Brain microvascular endothelial cell (primary cell): ENCODE data around the gene CPTP.

Source experiments
- DNase-seq: peaks from one replicate; pipeline ENCODE4 v3.0.0-alpha.2; 2020
- H3K27ac ChIP-seq: fragments of 250-450 bp; sonication (Bioruptor Pico); 2 replicates; pipeline ENCODE4 v1.5.1; 2020; ENCODE audit warnings: mild to moderate bottlenecking, moderate library complexity
- H3K27me3 ChIP-seq: fragments of 250-450 bp; sonication (Bioruptor Pico); replicated peaks from 2 replicates; pipeline ENCODE4 v1.5.1; 2020; ENCODE audit warnings: mild to moderate bottlenecking
- H3K36me3 ChIP-seq: fragments of 250-450 bp; sonication (Bioruptor Pico); replicated peaks from 2 replicates; pipeline ENCODE4 v1.5.1; 2020; ENCODE audit warnings: mild to moderate bottlenecking
- H3K4me3 ChIP-seq: 2 replicates; pipeline ENCODE4 v1.5.1; 2011; ENCODE audit warnings: low read depth, mild to moderate bottlenecking, control low read depth, low read length, moderate library complexity
- in situ Hi-C: cut with HindIII; loops from 2 replicates; pipeline ENCODE4 v1.10.0; 2017; ENCODE audit warnings: low sequenced_read_pairs, low pct_ligation_motif_present
- TF ChIP-seq, protein P1 (sequence below): IDR thresholded peaks from 2 replicates; pipeline ENCODE4 v1.5.1; 2011; ENCODE audit warnings: low read depth, mild to moderate bottlenecking, moderate library complexity, low read length, control low read depth, inconsistent platforms; ENCODE audit errors: missing control alignments

CPTP gene

DNA sequence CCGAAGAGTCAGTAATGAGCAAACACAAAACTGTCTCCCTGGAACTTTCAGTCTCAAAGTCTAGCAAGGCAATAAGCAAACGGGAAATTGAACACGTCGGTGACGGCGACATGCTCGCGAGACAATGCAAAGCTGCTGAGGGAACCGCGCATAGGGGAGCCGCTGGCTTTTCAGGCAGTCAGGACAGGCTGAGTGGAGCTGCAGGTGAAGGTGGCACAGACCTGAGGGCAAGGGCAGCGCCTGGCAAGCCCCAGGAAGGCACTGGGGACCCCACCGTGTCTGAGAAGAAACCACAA lies 5.0 kb upstream of the CPTP start:
- no peak overlapping the region for H3K27ac ChIP-seq
- TF ChIP-seq, protein P1, sequence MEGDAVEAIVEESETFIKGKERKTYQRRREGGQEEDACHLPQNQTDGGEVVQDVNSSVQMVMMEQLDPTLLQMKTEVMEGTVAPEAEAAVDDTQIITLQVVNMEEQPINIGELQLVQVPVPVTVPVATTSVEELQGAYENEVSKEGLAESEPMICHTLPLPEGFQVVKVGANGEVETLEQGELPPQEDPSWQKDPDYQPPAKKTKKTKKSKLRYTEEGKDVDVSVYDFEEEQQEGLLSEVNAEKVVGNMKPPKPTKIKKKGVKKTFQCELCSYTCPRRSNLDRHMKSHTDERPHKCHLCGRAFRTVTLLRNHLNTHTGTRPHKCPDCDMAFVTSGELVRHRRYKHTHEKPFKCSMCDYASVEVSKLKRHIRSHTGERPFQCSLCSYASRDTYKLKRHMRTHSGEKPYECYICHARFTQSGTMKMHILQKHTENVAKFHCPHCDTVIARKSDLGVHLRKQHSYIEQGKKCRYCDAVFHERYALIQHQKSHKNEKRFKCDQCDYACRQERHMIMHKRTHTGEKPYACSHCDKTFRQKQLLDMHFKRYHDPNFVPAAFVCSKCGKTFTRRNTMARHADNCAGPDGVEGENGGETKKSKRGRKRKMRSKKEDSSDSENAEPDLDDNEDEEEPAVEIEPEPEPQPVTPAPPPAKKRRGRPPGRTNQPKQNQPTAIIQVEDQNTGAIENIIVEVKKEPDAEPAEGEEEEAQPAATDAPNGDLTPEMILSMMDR = no peak

DNA sequence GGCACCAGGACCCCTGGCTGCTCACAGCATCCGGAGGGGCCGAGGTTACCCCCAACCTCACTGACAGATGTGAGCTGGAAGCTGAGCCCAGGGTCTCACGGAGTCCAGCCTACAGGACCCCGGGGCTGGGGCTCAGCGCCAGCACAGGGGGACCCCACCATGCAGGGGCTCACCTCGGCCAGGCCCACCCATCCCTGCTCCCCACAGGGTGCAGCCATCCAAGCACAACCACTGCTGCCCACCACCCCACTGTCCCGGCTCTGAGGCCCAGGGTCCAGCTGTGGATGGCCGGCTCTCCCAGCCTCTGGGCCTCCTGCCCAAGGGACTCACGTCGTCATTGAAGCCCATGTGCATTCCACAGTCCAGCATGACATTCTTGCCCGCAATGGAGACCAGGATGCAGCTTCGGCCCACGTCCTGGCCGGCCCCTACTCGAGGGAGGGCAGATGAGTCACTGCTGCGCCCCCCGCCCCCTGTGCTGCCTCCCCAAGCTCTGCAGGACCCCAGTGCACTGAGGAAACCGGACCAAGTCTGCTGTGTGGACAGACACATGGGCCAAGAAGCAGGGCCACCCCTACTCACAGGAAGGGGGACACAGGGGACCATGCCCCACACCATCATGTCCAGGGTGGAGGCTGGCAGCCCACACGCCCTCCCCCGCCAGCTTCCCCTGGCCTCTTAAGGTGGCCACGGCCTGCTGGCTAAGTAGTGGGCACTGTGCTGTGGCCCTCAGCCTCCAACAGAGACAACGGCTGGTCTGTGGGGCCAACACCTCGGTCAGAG lies 3.7 kb upstream of the CPTP start:
- peaks cover 17% of the 10 kb centered on the region for H3K36me3 ChIP-seq

More for the DNA sequence above, 5.0 kb upstream of the CPTP start:
- no peak for DNase-seq
- H3K27me3 ChIP-seq = no peaks in the 10 kb centered on the region
- in situ Hi-C loops = no loop called here
- H3K4me3 ChIP-seq = no peak overlapping the region
- H3K36me3 ChIP-seq = peaks cover 22% of the 10 kb centered on the region

DNA sequence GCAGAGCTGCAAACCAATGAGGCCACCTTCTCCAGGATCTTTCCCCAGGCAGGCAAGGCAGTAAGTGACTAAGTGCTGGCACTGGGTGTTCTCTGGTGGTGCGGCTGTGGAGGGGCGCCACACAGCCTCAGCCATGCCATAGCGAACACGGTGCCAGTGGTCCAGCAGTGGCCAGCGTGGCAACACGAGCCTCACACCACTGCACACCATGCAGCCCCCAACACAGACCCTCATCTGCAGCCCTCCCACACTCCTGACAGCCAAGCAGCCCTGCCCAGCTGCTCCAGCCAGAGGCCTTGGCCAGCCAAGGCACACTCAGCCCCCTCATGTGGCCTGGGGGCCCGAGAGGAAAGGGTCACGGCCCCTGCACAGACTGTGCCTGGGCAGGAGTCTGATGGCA lies 3.1 kb upstream of the CPTP start:
- in situ Hi-C loops = no loop called here
- TF ChIP-seq, protein P1 = no peak
- no peaks in the 10 kb centered on the region for H3K27me3 ChIP-seq
- no peak for DNase-seq
- H3K4me3 ChIP-seq = no peak overlapping the region
- no peak overlapping the region for H3K27ac ChIP-seq
- H3K36me3 ChIP-seq = peaks cover 17% of the 10 kb centered on the region

More for the DNA sequence above, 3.7 kb upstream of the CPTP start:
- no peaks in the 10 kb centered on the region for H3K27me3 ChIP-seq
- TF ChIP-seq, protein P1 = no peak
- no peak for DNase-seq
- no peak overlapping the region for H3K27ac ChIP-seq
- H3K4me3 ChIP-seq = no peak overlapping the region
- in situ Hi-C loops = no loop called here

DNA sequence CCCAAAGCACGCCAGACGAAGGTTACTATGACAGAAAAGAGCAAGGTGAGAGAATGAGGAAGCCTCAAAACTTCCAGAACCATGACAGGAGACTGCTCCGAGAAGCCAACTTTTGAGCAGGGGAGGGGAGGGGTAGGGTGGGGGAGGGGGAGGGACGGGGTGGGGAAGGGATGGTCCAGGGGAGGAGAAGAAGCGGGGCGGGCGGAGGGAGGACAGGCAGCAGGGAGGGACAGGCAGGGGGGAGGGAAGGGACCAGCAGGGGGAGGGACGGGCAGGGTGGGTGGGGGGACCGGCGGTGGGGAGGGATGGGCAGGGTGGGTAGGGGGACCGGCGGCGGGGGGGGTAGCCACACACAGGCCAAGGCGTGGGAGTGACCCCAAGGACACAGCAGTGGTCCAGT lies 2.2 kb upstream of the CPTP start:
- in situ Hi-C loops = no loop called here
- TF ChIP-seq, protein P1 = no peak

DNA sequence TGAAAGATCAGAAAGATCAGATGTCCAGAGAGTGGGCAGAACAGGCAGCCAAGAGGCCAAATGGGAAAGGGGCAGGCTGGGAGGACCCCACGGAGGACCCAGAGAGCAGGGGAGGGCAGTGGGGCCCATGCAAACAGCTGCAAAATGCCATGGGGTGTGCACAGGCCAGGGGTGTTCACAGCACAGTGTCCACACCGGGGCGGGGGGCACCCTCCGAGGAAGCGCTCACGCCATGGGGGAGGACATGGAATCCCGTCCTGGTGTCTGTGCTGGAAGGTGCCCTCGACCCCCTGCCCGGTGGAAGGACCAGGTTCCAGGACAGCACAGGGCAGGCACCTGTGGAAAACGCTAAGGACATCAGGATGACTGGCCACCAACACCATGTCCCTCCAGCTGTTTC lies 1.6 kb upstream of the CPTP start:
- no peak overlapping the region for H3K27ac ChIP-seq
- H3K36me3 ChIP-seq = peaks cover 25% of the 10 kb centered on the region
- TF ChIP-seq, protein P1 = no peak
- H3K4me3 ChIP-seq = no peak overlapping the region
- in situ Hi-C loops = no loop called here
- no peaks in the 10 kb centered on the region for H3K27me3 ChIP-seq
- no peak for DNase-seq

More for the DNA sequence above, 2.2 kb upstream of the CPTP start:
- no peak for DNase-seq
- peaks cover 20% of the 10 kb centered on the region for H3K36me3 ChIP-seq
- H3K27me3 ChIP-seq = no peaks in the 10 kb centered on the region
- H3K27ac ChIP-seq = no peak overlapping the region
- no peak overlapping the region for H3K4me3 ChIP-seq

DNA sequence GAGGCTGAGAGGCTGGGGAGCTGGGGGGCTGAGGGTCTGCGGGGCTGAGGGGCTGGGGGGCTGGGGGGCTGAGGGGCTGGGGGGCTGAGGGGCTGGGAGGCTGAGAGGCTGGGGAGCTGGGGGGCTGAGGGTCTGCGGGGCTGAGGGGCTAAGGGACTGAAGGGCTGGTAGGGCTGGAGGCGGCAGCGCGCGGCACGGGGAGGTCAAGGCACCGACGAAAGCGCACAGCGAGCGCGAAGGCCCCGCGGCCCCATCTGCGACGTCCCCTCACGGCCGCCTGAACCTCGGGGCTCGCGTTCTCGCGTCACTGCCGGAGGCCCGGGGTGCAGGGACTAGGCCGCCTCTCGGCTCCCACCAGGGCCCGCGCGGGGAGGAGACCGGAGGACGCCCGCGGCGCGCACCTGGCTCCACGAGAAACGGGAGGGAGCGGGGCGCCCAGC lies 498 bp upstream of the CPTP start:
- Histone ChIP-seq H3K27ac (peak overlapping the region; percentile 64), H3K36me3 (peaks cover 24% of the 10 kb centered on the region), H3K27me3 (no peaks in the 10 kb centered on the region), H3K4me3 (peak overlapping the region; percentile 80)
- no peak for DNase-seq
- in situ Hi-C loops = no loop called here
- TF ChIP-seq, protein P1 = no peak
